ENCODE results near the gene PPP1CB.

GRCh38 chr2:28737655-28738054 lies 14.0 kb upstream of the PPP1CB start:
- no peak for TF ChIP-seq CTCF (IDR thresholded peaks at IDR 0.05; ENCODE audit: poor library complexity)
- no peak for TF ChIP-seq EZH2 (IDR thresholded peaks at IDR 0.05; ENCODE audit: borderline replicate concordance)
- no peak for TF ChIP-seq EZH2phosphoT487 (IDR thresholded peaks at IDR 0.05; ENCODE audit: low read depth, severe bottlenecking, unreplicated experiment)

All from hepatocyte (in vitro differentiated cells).